NCI-H146 treated with DMSO at 0.1 percent for 48 hours (cell line): ENCODE results near the gene SCGB3A2.

Source experiments
- DNase-seq: peaks from one replicate; lab custom pipeline; 2025; ENCODE audit not compliant: unreplicated experiment; lab: John Stamatoyannopoulos, UW

The SCGB3A2 gene

GRCh38 chr5:147878066-147878759 is at the start of gene SCGB3A2:
TSS of gene SCGB3A2 (plus strand) at chr5:147878711. CDS start at chr5:147878804, 93 bp downstream.
- no peak for DNase-seq

DNA sequence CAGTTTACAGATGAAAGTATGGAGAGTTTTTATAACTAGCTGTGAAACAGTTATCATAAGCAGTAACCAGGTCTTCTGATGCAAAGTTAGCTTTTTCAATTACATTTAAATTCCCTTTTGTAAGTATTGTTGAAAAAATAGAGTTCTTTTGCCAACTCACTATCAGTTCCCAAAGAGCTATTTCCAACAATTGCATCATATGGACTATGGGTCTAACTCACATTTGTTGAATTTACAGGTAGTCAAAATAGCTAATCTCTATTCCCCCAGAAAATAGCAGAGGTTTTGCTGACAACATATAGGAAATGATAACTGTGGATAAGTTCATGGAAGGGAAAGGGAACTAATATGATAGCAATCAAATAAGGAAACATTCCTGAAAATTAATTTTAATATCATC is 48.5 kb upstream of the SCGB3A2 start:
- DNase-seq: no peak

DNA sequence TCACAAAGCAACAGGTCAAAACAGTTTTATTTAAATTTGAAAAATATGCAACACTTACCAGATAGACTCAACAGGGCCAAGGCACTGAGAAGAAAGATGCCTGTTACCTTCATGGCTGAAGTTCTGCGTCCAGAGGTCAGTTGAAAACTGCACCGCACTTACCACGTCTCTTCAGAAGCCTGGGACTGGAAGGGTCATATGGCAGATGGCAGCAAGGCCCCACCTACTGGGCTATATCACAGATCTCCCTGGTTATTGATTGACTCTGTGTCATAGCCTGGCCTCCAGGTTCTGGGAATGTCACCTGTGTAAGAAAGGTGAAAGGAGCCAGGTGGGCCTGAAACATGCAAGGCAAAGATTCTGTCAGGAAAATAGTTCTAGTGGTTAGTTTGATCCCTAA is 47.0 kb upstream of the SCGB3A2 start, which contains the start of gene SPINK1:
Gene SPINK1, minus strand, starts transcription at position 207 of the 400 bp plus-strand sequence. Its CDS starts 94 bp downstream, at position 113.
- no peak for DNase-seq

DNA sequence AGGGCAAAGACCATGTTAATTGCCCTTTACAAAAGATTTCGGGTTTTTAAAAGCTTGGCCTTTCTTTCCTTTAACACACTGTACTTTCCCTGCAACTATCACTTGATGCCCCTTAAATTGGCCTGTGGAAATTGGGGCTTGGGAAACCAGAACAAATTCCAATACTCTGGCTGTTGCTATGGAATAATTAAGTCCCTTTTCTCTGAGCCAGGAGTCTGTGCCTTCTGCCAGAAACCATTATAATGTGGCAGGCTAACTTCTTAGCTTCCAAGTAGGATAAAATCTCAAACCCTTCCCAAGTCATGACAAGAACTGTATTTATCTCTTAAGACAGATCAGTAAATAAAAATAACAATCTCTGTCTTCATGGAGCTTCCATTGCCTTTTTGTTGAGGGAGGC is 46.0 kb upstream of the SCGB3A2 start:
- DNase-seq: no peak

DNA sequence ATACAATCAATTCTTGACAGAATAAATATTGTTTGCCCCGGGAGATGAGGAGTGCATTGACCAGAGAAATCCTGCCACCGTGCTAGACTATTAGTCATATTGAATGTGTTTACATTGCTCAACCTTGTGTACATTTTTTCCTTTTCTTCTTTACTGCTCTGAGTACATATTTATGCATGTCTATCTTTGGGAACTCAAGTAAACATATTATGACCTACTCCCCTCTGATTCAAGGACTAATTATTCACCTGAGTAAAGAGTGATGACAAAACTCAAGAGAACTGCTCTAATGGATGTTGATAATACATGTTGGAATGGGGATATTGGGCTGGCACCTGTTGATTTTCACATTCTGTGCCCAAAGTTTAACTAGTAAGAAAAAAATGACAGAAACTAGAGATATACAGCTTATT is 43.1 kb upstream of the SCGB3A2 start:
- peak; percentile 85 for DNase-seq

DNA sequence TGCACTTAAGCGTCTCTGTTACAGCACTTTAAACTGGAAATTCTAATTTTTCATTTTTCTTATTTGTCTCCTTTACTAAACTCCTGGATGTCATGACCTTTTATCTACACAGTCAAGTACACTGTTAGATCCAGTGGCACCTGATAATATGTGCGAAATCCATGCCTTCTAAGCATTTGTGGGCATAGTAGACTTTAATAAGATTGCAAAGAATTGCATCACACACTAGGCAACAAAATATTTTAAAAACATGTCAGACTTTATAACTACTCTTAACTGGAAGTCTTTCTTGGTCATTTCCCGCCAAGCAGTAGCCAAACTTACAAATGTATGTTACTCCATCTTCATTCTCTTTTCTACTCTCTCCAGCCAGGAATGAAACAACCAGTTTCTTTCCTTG is 42.1 kb upstream of the SCGB3A2 start:
- no peak for DNase-seq

DNA sequence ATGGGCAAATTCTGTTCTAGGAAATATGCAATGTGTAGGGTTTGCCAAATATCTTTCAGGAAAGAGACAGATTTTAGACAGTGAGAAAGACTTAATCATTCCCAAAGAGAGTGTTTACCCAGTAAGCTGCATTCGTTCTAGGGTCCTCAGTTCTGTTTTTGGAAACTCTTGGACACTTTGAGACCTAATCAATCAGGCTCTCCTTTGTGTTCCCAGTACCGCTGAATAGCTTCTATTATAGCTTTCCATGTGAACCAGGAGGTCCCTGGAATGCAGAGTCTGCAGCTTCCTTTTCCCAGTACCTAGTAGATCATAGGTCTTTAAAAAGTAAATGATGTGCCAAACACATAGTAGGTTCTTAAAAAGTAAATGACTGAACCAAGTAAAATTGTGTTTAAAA is 35.6 kb upstream of the SCGB3A2 start:
- no peak for DNase-seq

DNA sequence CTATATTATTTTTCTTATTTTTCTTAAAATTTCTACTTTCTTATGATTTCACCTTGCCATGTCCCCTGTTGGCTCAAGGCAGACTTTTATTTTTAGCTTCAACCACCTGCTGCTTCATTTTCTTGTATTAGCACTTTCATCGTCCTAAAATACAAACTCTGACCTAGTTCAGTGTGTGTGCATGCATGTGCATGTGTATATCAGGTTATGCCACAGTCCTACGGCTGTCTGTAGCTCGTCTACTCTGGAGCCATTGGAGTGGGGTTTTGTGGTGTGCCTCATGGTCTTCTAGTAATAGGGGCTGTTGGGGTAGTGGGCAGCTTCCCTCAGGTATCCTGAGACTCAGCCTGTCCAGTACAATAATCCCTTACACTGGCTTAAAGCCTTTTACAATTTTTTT is 33.7 kb upstream of the SCGB3A2 start:
- no peak for DNase-seq

GRCh38 chr5:147845618-147846017 is 32.9 kb upstream of the SCGB3A2 start:
- no peak for DNase-seq

DNA sequence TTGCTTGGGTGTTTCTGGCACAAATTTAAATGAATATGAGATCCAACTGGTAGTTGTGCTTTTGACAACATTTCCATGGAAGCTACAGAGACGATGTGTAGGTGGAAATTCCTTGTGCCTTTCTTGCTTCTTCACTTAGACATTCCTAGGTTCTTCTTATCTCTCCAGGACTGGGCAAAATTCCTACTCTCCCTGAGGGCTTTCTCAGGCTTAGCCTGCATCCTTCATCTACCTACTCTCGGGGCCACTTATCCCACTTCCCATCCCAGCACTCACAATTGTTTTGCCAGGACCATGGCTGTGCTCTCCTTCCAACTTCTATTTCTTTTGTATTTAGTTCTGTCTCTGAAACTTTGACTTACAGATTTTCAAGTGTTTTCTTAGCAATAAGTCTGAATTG is 29.3 kb upstream of the SCGB3A2 start:
- DNase-seq: no peak

- no peak for DNase-seq
These were observed 26.9 kb upstream of the SCGB3A2 start for GRCh38 chr5:147851578-147851977.

DNA sequence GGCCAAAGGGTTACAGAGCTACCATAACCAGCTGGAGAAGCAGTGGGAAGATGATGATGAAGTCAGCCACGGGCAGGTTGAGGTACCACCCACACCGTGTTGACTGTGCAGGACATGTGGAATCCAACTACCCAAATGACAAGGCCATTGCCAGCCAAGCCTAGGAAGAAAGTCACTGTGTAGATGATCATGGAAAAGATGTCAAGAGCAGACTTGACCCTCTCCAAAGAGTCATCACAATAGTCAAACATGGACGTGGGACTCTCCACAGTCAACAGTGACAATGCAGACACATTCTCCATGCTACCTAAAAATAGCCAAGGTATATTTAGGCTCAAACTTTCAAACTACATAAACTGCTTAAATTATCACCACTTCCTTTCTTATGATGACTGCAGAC is 26.1 kb upstream of the SCGB3A2 start:
- no peak for DNase-seq

DNA sequence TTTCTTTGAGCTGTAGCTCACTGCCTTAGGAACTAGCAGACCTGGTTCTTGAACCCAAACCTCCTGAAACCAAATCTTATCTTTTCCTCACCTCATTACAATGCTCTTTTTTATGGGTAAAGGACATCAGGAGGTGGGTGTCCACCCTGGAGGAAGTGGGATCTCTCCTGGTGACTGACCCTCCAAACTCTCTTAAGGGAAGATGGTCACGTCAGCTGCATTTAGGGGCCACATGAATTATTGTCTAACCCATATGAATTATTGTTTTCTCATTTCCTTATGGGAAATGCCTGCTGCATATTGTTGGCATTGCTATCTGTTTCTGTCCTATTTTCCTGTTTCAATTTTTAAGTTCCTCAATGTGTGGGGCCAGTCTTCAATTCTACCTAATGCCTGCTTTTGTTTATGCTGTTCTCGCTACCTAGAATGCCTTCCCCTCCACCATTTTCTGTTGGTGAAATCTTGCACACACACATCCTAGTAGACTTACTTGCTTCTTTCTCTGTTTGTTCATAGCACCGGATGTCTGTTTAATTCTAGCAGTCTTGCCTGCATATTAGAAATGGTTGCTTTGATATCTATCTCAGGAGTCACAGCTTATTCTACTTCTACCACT is 25.0 kb upstream of the SCGB3A2 start:
- DNase-seq: no peak

DNA sequence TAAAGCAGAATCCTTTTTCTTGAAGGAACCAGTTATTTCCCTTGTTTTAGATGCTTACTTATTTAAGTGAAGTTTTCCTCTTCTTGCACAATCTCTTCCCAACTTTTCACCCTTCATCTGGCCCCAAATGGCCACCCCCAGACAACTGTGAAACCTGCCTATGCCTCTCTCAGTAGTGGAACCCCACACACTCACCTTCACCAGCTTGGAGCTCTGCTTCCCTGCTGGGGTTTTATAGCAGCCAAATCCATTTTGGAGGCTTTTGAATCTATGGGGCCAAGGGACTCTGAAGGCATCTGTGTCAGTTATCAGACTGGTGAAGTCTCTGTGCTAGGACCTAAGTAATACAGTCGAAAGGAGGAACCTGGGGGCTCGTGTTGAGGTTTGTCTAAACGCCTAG is 24.2 kb upstream of the SCGB3A2 start:
- no peak for DNase-seq

- no peak for DNase-seq
These were observed 23.4 kb upstream of the SCGB3A2 start for GRCh38 chr5:147854894-147855773.

DNA sequence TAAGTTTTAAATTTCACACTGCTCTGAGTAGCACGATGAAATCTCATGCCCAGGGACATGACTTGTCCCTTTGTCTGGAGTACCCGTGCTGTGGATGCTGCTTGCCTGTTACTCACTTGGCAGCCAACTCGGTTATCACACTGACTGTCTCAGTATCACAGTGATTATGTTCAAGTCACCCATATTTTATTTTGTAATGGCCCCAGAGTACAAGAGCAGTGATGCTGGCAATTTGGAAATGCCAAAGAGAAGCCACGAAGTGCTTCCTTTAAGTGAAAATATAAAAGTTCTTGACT is 22.8 kb upstream of the SCGB3A2 start:
- no peak for DNase-seq

DNA sequence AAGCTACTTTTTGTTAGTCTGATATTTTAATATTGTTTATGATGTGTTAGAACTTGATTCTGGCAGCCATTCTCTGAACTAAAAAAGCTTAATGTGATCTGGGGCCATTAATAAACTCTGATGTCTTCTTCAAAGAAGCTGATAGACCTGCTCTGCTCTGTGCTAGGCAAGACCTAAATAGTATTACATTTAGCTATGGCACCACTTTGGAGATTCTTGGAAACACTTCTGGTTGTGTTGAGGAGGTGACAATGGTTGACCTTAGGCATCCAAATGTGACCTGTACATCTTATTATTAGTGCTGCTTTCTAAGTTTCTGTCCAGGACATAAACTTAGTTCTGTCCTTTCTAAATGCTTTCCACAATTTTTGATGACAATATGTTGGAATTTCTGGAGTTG is 21.7 kb upstream of the SCGB3A2 start:
- DNase-seq: no peak

DNA sequence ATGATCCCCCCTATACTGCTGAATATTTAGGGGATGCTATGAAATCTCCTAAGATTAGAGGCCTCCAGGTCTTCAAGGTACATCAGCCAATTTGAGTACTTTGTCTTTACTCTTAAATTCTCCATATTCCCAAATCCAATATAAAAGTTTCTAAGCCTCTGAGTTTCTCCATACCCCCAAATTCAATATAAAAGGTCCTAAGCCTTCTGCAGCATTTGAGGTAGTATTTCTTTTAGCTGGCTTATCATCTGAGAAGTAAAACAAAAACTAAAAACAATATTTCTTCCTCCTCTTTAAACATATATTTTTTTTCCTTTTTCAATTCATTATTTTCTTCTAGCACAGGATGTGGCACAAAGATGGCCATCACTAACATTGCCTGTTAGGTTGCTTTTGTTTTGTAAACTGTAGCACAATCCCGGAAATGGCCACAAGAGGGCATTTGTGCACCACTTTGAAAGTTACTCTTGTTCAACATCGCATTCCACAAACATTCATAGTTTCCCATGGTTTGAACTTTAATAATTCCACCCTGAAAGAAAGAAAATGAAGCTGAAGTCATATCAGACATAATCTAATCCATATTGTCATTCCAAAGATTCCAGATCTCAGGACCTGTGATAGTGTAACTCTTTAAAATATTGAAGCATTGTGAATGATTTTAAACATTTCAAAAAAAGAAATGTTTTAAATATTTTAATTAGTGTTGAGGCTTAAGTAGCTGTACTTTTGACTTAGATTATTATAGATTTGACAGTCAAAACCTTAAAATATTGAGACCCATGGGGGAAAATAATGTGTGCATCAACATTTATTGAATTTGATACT is 21.0 kb upstream of the SCGB3A2 start:
- DNase-seq: peak; percentile 1

DNA sequence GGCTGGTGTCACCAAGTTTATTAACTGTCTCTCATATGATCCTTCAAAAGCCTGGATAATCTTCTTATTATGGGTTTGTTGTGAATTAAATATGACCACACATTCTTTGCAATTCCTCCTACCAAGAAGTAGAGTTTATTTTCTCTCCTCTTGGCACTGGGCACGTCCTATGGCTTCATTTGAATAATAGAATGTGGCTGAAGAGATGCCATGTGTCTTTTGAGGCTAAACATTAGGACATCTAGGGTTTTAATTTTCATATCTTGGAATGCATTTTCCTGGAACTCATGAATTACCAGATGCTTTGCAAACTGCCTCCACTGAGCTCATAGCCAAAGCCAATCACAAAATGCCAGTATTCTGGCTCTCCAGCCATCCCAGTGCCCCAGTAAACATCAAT is 19.9 kb upstream of the SCGB3A2 start:
- no peak for DNase-seq

- no peak for DNase-seq
These were observed 18.4 kb upstream of the SCGB3A2 start for GRCh38 chr5:147859962-147860640.

GRCh38 chr5:147860641-147861025 is 17.9 kb upstream of the SCGB3A2 start:
- peak; percentile 72 for DNase-seq
